Stimulated activated naive CD8-positive, alpha-beta T cell treated with anti-CD3 and anti-CD28 coated beads, Interleukin-15, Interleukin-2, amounts not matched to agents 100 ng/mL and 50 ng/mL, for 24 hours (primary cell): ENCODE measurements around the gene APMAP.
A peak's percentile ranks its signal among the peaks of the same experiment; 100 is the strongest.

Source experiments
- H3K27ac Mint-ChIP-seq: one replicate; pipeline ENCODE4 v1.8.0; 2021; ENCODE audit warnings: mild to moderate bottlenecking, mixed read lengths
- H3K27me3 Mint-ChIP-seq: one replicate; pipeline ENCODE4 v1.8.0; 2021; ENCODE audit warnings: mixed read lengths
- H3K36me3 Mint-ChIP-seq: one replicate; pipeline ENCODE4 v1.8.0; 2021; ENCODE audit warnings: low read depth, mixed read lengths
- H3K4me1 Mint-ChIP-seq: one replicate; pipeline ENCODE4 v1.8.0; 2021; ENCODE audit warnings: low read depth, mixed read lengths
- H3K4me3 Mint-ChIP-seq: one replicate; pipeline ENCODE4 v1.8.0; 2021; ENCODE audit warnings: mild to moderate bottlenecking, mixed read lengths
- H3K9me3 Mint-ChIP-seq: one replicate; pipeline ENCODE4 v1.8.0; 2021; ENCODE audit warnings: mixed read lengths

Gene APMAP

GRCh38 chr20:24918579-24919566 is 73.7 kb downstream of the APMAP start:
- H3K27me3 Mint-ChIP-seq, result no peaks in the 10 kb centered on the region
- peak overlapping the region; percentile 17 for H3K4me3 Mint-ChIP-seq
- peaks cover 9% of the 10 kb centered on the region for H3K4me1 Mint-ChIP-seq
- H3K9me3 Mint-ChIP-seq, result no peaks in the 10 kb centered on the region
- H3K27ac Mint-ChIP-seq, result no peak overlapping the region
- H3K36me3 Mint-ChIP-seq, result no peaks in the 10 kb centered on the region

- no peaks in the 10 kb centered on the region for H3K27me3 Mint-ChIP-seq
- no peaks in the 10 kb centered on the region for H3K9me3 Mint-ChIP-seq
- peaks cover 9% of the 10 kb centered on the region for H3K4me1 Mint-ChIP-seq
- no peak overlapping the region for H3K27ac Mint-ChIP-seq
- no peaks in the 10 kb centered on the region for H3K36me3 Mint-ChIP-seq
- peak overlapping the region; percentile 17 for H3K4me3 Mint-ChIP-seq
Observed at GRCh38 chr20:24917797-24918578, 74.6 kb downstream of the APMAP start.

- no peaks in the 10 kb centered on the region for H3K27me3 Mint-ChIP-seq
- H3K27ac Mint-ChIP-seq, result no peak overlapping the region
- H3K36me3 Mint-ChIP-seq, result no peaks in the 10 kb centered on the region
- no peaks in the 10 kb centered on the region for H3K9me3 Mint-ChIP-seq
- peaks cover 9% of the 10 kb centered on the region for H3K4me1 Mint-ChIP-seq
- no peak overlapping the region for H3K4me3 Mint-ChIP-seq
Observed at GRCh38 chr20:24917056-24917455, 75.5 kb downstream of the APMAP start.

GRCh38 chr20:24916412-24916811 is 76.1 kb downstream of the APMAP start:
- H3K4me3 Mint-ChIP-seq, result no peak overlapping the region
- H3K27ac Mint-ChIP-seq, result no peak overlapping the region
- no peaks in the 10 kb centered on the region for H3K27me3 Mint-ChIP-seq
- H3K36me3 Mint-ChIP-seq, result no peaks in the 10 kb centered on the region
- H3K4me1 Mint-ChIP-seq, result peaks cover 9% of the 10 kb centered on the region
- H3K9me3 Mint-ChIP-seq, result no peaks in the 10 kb centered on the region

- Mint-ChIP-seq H3K27me3 (no peaks in the 10 kb centered on the region), H3K9me3 (no peaks in the 10 kb centered on the region), H3K4me3 (no peak overlapping the region), H3K27ac (no peak overlapping the region), H3K4me1 (peaks cover 9% of the 10 kb centered on the region), H3K36me3 (no peaks in the 10 kb centered on the region)
Observed at GRCh38 chr20:24915892-24916291, 76.7 kb downstream of the APMAP start.

- Mint-ChIP-seq H3K4me3 (no peak overlapping the region), H3K36me3 (no peaks in the 10 kb centered on the region), H3K27ac (no peak overlapping the region), H3K4me1 (peaks cover 9% of the 10 kb centered on the region), H3K9me3 (no peaks in the 10 kb centered on the region), H3K27me3 (no peaks in the 10 kb centered on the region)
Observed at GRCh38 chr20:24915440-24915839, 77.1 kb downstream of the APMAP start.

GRCh38 chr20:24914388-24915241 is 77.9 kb downstream of the APMAP start:
- H3K4me1 Mint-ChIP-seq, result peaks cover 9% of the 10 kb centered on the region
- no peak overlapping the region for H3K4me3 Mint-ChIP-seq
- H3K36me3 Mint-ChIP-seq, result no peaks in the 10 kb centered on the region
- H3K9me3 Mint-ChIP-seq, result no peaks in the 10 kb centered on the region
- no peaks in the 10 kb centered on the region for H3K27me3 Mint-ChIP-seq
- no peak overlapping the region for H3K27ac Mint-ChIP-seq

GRCh38 chr20:24913076-24913628 is 79.4 kb downstream of the APMAP start:
- no peaks in the 10 kb centered on the region for H3K27me3 Mint-ChIP-seq
- no peaks in the 10 kb centered on the region for H3K36me3 Mint-ChIP-seq
- no peak overlapping the region for H3K4me3 Mint-ChIP-seq
- H3K27ac Mint-ChIP-seq, result no peak overlapping the region
- no peaks in the 10 kb centered on the region for H3K9me3 Mint-ChIP-seq
- no peaks in the 10 kb centered on the region for H3K4me1 Mint-ChIP-seq
